H1 (cell line): ENCODE measurements around the gene CERS5. TPM values are rescaled to one million over a fixed set of nuclear protein-coding genes. Genes with fewer than 3 reads are reported as not detected.

Experiments
- BRCA1 ChIP-seq: IDR thresholded peaks from 2 replicates; pipeline ENCODE4 v1.6.1; 2012; ENCODE audit warnings: low read depth, low read length, improper control_type of control experiment
- EZH2 ChIP-seq: fragments of 200-600 bp; sonication (generic); IDR thresholded peaks from 2 replicates; pipeline ENCODE4 v1.7.1; 2012; ENCODE audit warnings: low read depth, mild to moderate bottlenecking, moderate library complexity, low read length, inconsistent platforms; ENCODE audit not compliant: severe bottlenecking
- HDAC2 ChIP-seq, 2 experiments: fragments of 300-600 bp in 1 of 2; sonication (generic) in 1 of 2; IDR thresholded peaks; 2 replicates each; pipeline ENCODE4 v1.6.1; 2011 to 2012; ENCODE audit warnings: low read depth in 2 of 2, low read length in 2 of 2, mild to moderate bottlenecking in 2 of 2, moderate library complexity in 2 of 2, borderline replicate concordance in 1 of 2, inconsistent platforms in 1 of 2
- KDM4A ChIP-seq: IDR thresholded peaks from one replicate; pipeline ENCODE4 v1.7.1; 2012; ENCODE audit warnings: low read depth, mild to moderate bottlenecking, moderate library complexity, low read length, inconsistent platforms; ENCODE audit not compliant: severe bottlenecking
- TCF12 ChIP-seq: IDR thresholded peaks from 2 replicates; pipeline ENCODE4 v1.6.1; 2011; ENCODE audit warnings: low read depth, mild to moderate bottlenecking, low read length
- TEAD4 ChIP-seq: IDR thresholded peaks from 2 replicates; pipeline ENCODE4 v1.6.1; 2012; ENCODE audit warnings: low read depth, low read length, inconsistent platforms, mixed read lengths
- YY1 ChIP-seq: IDR thresholded peaks from 2 replicates; pipeline ENCODE4 v1.6.1; 2011; ENCODE audit warnings: low read depth, mild to moderate bottlenecking, low read length
- polyA plus RNA-seq, 7 experiments: library from polyadenylated mRNA; depleted of rRNA in 3 of 7; stranded (reverse) in 5 of 7; unstranded in 2 of 7; fragments of >200 nt in 5 of 7; fragments of 200-250 nt in 2 of 7; gene quantifications; 1 replicate in 5 of 7; 2 replicates in 1 of 7; 4 replicates in 1 of 7; pipeline versions ENCODE4 v1.2.1 to v1.2.3, GENCODE V29; 2011 to 2013; ENCODE audit warnings: missing spikeins in 2 of 7, mixed read lengths in 2 of 7
- total RNA-seq: library from RNA; stranded (reverse); fragmentation: NEBNext Ultra II Directional; extraction: Animal tissue kit (Norgen Biotek cat#: 25700); gene quantifications from 2 replicates; pipeline ENCODE4 v1.2.1, GENCODE V29; 2021

The CERS5 gene
- total and polyA plus RNA-seq, 2 of the 8 experiments (the other 6 are each of a cell fraction or from before 2014, with no cell fraction given), result 69.2 to 119 TPM

- TF ChIP-seq BRCA1 (no peak), KDM4A (no peak), TCF12 (no peak), HDAC2 (IDR thresholded peaks at IDR 0.05; ENCODE audit: borderline replicate concordance in 1 of 2, low read depth in 2 of 2, low read length in 2 of 2) (no peak), TEAD4 (no peak), EZH2 (no peak), YY1 (no peak)
These were observed 25.7 kb upstream of the CERS5 start (continued) for GRCh38 chr12:50192908-50193307.
